NCI-H2107 (cell line): Measurements from ENCODE around the gene SINHCAF.

Experiments
- DNase-seq: peaks from one replicate; lab custom pipeline; 2025; lab: John Stamatoyannopoulos, UW

SINHCAF gene

GRCh38 chr12:31331242-31331641 lies 5.3 kb upstream of the SINHCAF start:
- DNase-seq = no peak

- no peak for DNase-seq
These were observed 1.0 kb upstream of the SINHCAF start for GRCh38 chr12:31326736-31327659.

GRCh38 chr12:31325524-31325875 lies 450 bp downstream of the SINHCAF start:
- no peak for DNase-seq

GRCh38 chr12:31324845-31325523 lies 966 bp downstream of the SINHCAF start:
- DNase-seq = peak; percentile 49

GRCh38 chr12:31324116-31324844 lies 1.7 kb downstream of the SINHCAF start:
- no peak for DNase-seq

- no peak for DNase-seq
These were observed 2.4 kb downstream of the SINHCAF start for GRCh38 chr12:31323391-31324115.

GRCh38 chr12:31322801-31323207 lies 3.1 kb downstream of the SINHCAF start:
- DNase-seq = no peak

- no peak for DNase-seq
These were observed 4.1 kb downstream of the SINHCAF start for GRCh38 chr12:31321897-31322228.

GRCh38 chr12:31321186-31321896 lies 4.6 kb downstream of the SINHCAF start:
- no peak for DNase-seq

GRCh38 chr12:31318657-31319269 lies 7.2 kb downstream of the SINHCAF start:
- DNase-seq = no peak

- no peak for DNase-seq
These were observed 8.2 kb downstream of the SINHCAF start for GRCh38 chr12:31317471-31318395.

- DNase-seq = no peak
These were observed 9.1 kb downstream of the SINHCAF start for GRCh38 chr12:31316891-31317290.

GRCh38 chr12:31315784-31316465 lies 10.0 kb downstream of the SINHCAF start:
- DNase-seq = no peak

GRCh38 chr12:31315044-31315715 lies 10.8 kb downstream of the SINHCAF start:
- DNase-seq = no peak

- DNase-seq = no peak
These were observed 13.5 kb downstream of the SINHCAF start for GRCh38 chr12:31312431-31312830.

GRCh38 chr12:31311634-31312258 lies 14.2 kb downstream of the SINHCAF start:
- no peak for DNase-seq

GRCh38 chr12:31310488-31310887 lies 15.5 kb downstream of the SINHCAF start:
- no peak for DNase-seq

GRCh38 chr12:31309279-31309678 lies 16.7 kb downstream of the SINHCAF start:
- no peak for DNase-seq
